GM23338 (cell line): ENCODE measurements around the gene DNAJC9. TPM values are rescaled to one million over a fixed set of nuclear protein-coding genes. Genes with fewer than 3 reads are reported as not detected.

Source experiments
- ATAC-seq: fragments of 200-7000 bp; cut with Tn5 transposase; 3 replicates; pipeline ENCODE4 v1.9.1; 2020
- DNase-seq: peaks from one replicate; pipeline ENCODE4 v3.0.0-alpha.2; 2015; ENCODE audit warnings: low spot score
- H2AFZ ChIP-seq: fragments of 200-600 bp; sonication (generic); 2 replicates; pipeline ENCODE4 v1.8.0; 2016; ENCODE audit warnings: antibody characterized with exemption, mild to moderate bottlenecking, moderate library complexity
- H3F3A ChIP-seq: fragments of 200-600 bp; sonication (generic); replicated peaks from 2 replicates; pipeline ENCODE4 v1.8.0; 2017; ENCODE audit warnings: antibody characterized with exemption, mixed run types, low read depth
- H3K27ac ChIP-seq: fragments of 200-600 bp; sonication (generic); 2 replicates; pipeline ENCODE4 v1.6.1; 2016; ENCODE audit warnings: low read depth
- H3K27me3 ChIP-seq: fragments of 200-600 bp; sonication (generic); 2 replicates; pipeline ENCODE4 v1.8.0; 2016; ENCODE audit warnings: mild to moderate bottlenecking, mixed run types, moderate library complexity; ENCODE audit not compliant: insufficient read depth
- H3K36me3 ChIP-seq: fragments of 200-600 bp; sonication (generic); 2 replicates; pipeline ENCODE4 v1.8.0; 2016; ENCODE audit warnings: mild to moderate bottlenecking; ENCODE audit not compliant: insufficient read depth
- H3K4me1 ChIP-seq: fragments of 200-600 bp; sonication (generic); 2 replicates; pipeline ENCODE4 v1.8.0; 2016; ENCODE audit warnings: mild to moderate bottlenecking, moderate library complexity; ENCODE audit not compliant: insufficient read depth
- H3K4me2 ChIP-seq: fragments of 200-600 bp; sonication (generic); 2 replicates; pipeline ENCODE4 v1.7.1; 2017; ENCODE audit warnings: mixed run types
- H3K4me3 ChIP-seq: fragments of 200-600 bp; sonication (generic); 2 replicates; pipeline ENCODE4 v1.6.1; 2016; ENCODE audit warnings: mixed run types
- H3K79me2 ChIP-seq: fragments of 200-600 bp; sonication (generic); replicated peaks from 2 replicates; pipeline ENCODE4 v1.8.0; 2017; ENCODE audit warnings: mild to moderate bottlenecking; ENCODE audit not compliant: insufficient read depth
- H3K9me2 ChIP-seq: fragments of 200-600 bp; sonication (generic); 2 replicates; pipeline ENCODE4 v1.8.0; 2017; ENCODE audit not compliant: insufficient read depth
- H4K20me1 ChIP-seq: fragments of 200-600 bp; sonication (generic); replicated peaks from 2 replicates; pipeline ENCODE4 v1.8.0; 2017; ENCODE audit warnings: mild to moderate bottlenecking; ENCODE audit not compliant: insufficient read depth
- H3K27ac Mint-ChIP-seq: 2 replicates; pipeline ENCODE4 v1.8.0; 2020; ENCODE audit warnings: inconsistent platforms, mild to moderate bottlenecking, moderate library complexity, mixed read lengths
- H3K27me3 Mint-ChIP-seq: 3 replicates; pipeline ENCODE4 v1.8.0; 2022; ENCODE audit warnings: low read depth, mild to moderate bottlenecking, moderate library complexity, mixed read lengths, inconsistent platforms; ENCODE audit not compliant: insufficient read depth, poor library complexity
- H3K36me3 Mint-ChIP-seq: 3 replicates; pipeline ENCODE4 v1.8.0; 2021; ENCODE audit warnings: low read depth, mild to moderate bottlenecking, inconsistent platforms, moderate library complexity, mixed read lengths
- H3K4me1 Mint-ChIP-seq: 3 replicates; pipeline ENCODE4 v1.8.0; 2020; ENCODE audit warnings: mild to moderate bottlenecking, inconsistent platforms, mixed read lengths
- H3K4me3 Mint-ChIP-seq: 3 replicates; pipeline ENCODE4 v1.8.0; 2021; ENCODE audit warnings: moderate library complexity, mild to moderate bottlenecking, inconsistent platforms, mixed read lengths
- H3K9me3 Mint-ChIP-seq: 3 replicates; pipeline ENCODE4 v1.8.0; 2020; ENCODE audit warnings: moderate library complexity, mild to moderate bottlenecking, inconsistent platforms, mixed read lengths
- CREB1 ChIP-seq: fragments of 250-450 bp; sonication (Bioruptor Pico); IDR thresholded peaks from 2 replicates; pipeline ENCODE4 v1.5.0; 2020; ENCODE audit warnings: low read depth, mild to moderate bottlenecking, moderate library complexity
- ETS1 ChIP-seq: IDR thresholded peaks from 2 replicates; pipeline ENCODE4 v1.6.1; 2016; ENCODE audit warnings: antibody characterized with exemption
- EZH2 ChIP-seq: fragments of 200-600 bp; sonication (generic); IDR thresholded peaks from one replicate; pipeline ENCODE4 v1.8.0; 2017; ENCODE audit warnings: antibody characterized with exemption, mild to moderate bottlenecking, low read depth; ENCODE audit not compliant: unreplicated experiment
- EZH2phosphoT487 ChIP-seq: fragments of 200-600 bp; sonication (generic); IDR thresholded peaks from one replicate; pipeline ENCODE4 v1.8.1; 2018; ENCODE audit warnings: antibody characterized with exemption; ENCODE audit not compliant: unreplicated experiment
- JUNB ChIP-seq: IDR thresholded peaks from one replicate; pipeline ENCODE4 v1.6.1; 2016; ENCODE audit warnings: antibody characterized with exemption; ENCODE audit not compliant: unreplicated experiment
- NANOG ChIP-seq: IDR thresholded peaks from 2 replicates; pipeline ENCODE4 v1.6.1; 2016; ENCODE audit warnings: antibody characterized with exemption, borderline replicate concordance
- POLR2AphosphoS5 ChIP-seq: IDR thresholded peaks from 2 replicates; pipeline ENCODE4 v1.6.1; 2016; ENCODE audit warnings: antibody characterized with exemption, low read depth
- REST ChIP-seq: IDR thresholded peaks from one replicate; pipeline ENCODE4 v1.6.1; 2018; ENCODE audit warnings: antibody characterized with exemption; ENCODE audit not compliant: unreplicated experiment
- STAT1 ChIP-seq: IDR thresholded peaks from one replicate; pipeline ENCODE4 v1.6.1; 2016; ENCODE audit warnings: antibody characterized with exemption; ENCODE audit not compliant: unreplicated experiment
- ZNF114 ChIP-seq: fragments of 250-450 bp; sonication (Bioruptor Pico); IDR thresholded peaks from 2 replicates; pipeline ENCODE4 v1.5.0; 2020; ENCODE audit warnings: mild to moderate bottlenecking, moderate library complexity
- ZNF331 ChIP-seq: fragments of 250-450 bp; sonication (Bioruptor Pico); IDR thresholded peaks from 2 replicates; pipeline ENCODE4 v1.5.0; 2020; ENCODE audit warnings: low read depth, mild to moderate bottlenecking, moderate library complexity
- ZNF462 ChIP-seq: fragments of 250-450 bp; sonication (Bioruptor Pico); IDR thresholded peaks from 2 replicates; pipeline ENCODE4 v1.5.0; 2020; ENCODE audit warnings: mild to moderate bottlenecking, moderate library complexity
- polyA plus RNA-seq: library from polyadenylated mRNA; unstranded; fragments of >200 nt; fragmentation: Nextera tagmentation; extraction: Ambion mirVana; gene quantifications from 2 replicates; pipeline ENCODE4 v1.2.1, GENCODE V29; 2016
- total RNA-seq: library from RNA; depleted of rRNA; stranded (reverse); fragments of >200 nt; shearing (Covaris generic); gene quantifications from 2 replicates; pipeline ENCODE4 v1.2.3, GENCODE V29; 2014
- TF ChIP-seq, protein P1 (sequence below), 2 experiments: fragments of 200-600 bp in 1 of 2; sonication (generic) in 1 of 2; conservative IDR thresholded peaks; 2 replicates each; pipeline versions ENCODE4 v1.5.1 to v1.6.1; 2016 to 2017; ENCODE audit warnings: antibody characterized with exemption in 2 of 2, low read depth in 2 of 2, mild to moderate bottlenecking in 2 of 2, moderate library complexity in 1 of 2

DNAJC9 gene
- total and polyA plus RNA-seq, 2 experiments from 2014 or later = 31.0 to 33.2 TPM

DNA sequence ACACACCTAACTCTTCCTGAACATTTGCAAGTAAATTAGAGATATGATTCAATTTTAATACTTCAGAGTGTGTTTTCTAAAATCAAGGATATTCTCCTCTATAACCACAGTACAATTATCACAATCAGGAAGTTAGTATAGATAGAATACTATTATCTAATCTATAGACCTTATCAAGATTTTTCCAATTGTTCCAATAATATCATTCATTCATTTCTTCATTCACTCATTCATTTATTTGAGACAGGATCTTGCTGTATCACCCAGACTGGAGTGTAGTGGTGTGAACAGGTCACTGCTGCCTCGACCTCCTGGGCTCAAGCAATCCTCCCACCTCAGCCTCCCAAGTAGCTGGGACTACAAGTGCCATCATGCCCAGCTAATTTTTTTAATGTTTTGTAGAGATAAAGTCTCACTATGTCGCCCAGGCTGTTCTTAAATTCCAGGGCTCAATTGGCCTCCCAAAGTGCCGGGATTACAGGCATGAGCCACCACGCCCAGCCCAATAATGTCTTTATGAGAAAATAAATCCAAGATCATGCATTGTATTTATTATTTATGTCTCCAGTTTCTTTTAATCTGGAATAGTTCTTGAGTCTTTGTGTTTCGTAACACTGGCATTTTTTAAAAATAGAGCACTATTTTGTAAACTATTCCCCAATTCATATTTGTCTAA is 16.0 kb upstream of the DNAJC9 start:
- H3K4me1 Mint-ChIP-seq = no peaks in the 10 kb centered on the region
- ATAC-seq = no peak

More for the DNA sequence above, 16.0 kb upstream of the DNAJC9 start:
- Mint-ChIP-seq H3K27me3 (no peaks in the 10 kb centered on the region), H3K27ac (no peak overlapping the region), H3K9me3 (peaks cover 12% of the 10 kb centered on the region), H3K4me3 (no peak overlapping the region), H3K36me3 (peaks cover 4% of the 10 kb centered on the region; the same call in 1 of the 3 replicates)
- Histone ChIP-seq H3F3A (no peaks in the 10 kb centered on the region), H3K36me3 (no peaks in the 10 kb centered on the region; the same call in 1 of the 2 replicates), H3K4me1 (no peaks in the 10 kb centered on the region), H3K79me2 (no peaks in the 10 kb centered on the region), H2AFZ (no peak overlapping the region), H3K27ac (no peak overlapping the region), H3K4me3 (no peak overlapping the region), H3K4me2 (no peak overlapping the region), H3K9me2 (no peaks in the 10 kb centered on the region), H4K20me1 (no peaks in the 10 kb centered on the region), H3K27me3 (no peaks in the 10 kb centered on the region)
- DNase-seq = no peak
- no peak for TF ChIP-seq JUNB
- TF ChIP-seq EZH2phosphoT487 = no peak
- TF ChIP-seq CREB1 (CRISPR knock-in tag) = no peak
- TF ChIP-seq NANOG = no peak
- no peak for TF ChIP-seq EZH2
- TF ChIP-seq ZNF462 (CRISPR knock-in tag) = no peak
- no peak for TF ChIP-seq REST
- TF ChIP-seq ETS1 = no peak
- TF ChIP-seq, protein P1, sequence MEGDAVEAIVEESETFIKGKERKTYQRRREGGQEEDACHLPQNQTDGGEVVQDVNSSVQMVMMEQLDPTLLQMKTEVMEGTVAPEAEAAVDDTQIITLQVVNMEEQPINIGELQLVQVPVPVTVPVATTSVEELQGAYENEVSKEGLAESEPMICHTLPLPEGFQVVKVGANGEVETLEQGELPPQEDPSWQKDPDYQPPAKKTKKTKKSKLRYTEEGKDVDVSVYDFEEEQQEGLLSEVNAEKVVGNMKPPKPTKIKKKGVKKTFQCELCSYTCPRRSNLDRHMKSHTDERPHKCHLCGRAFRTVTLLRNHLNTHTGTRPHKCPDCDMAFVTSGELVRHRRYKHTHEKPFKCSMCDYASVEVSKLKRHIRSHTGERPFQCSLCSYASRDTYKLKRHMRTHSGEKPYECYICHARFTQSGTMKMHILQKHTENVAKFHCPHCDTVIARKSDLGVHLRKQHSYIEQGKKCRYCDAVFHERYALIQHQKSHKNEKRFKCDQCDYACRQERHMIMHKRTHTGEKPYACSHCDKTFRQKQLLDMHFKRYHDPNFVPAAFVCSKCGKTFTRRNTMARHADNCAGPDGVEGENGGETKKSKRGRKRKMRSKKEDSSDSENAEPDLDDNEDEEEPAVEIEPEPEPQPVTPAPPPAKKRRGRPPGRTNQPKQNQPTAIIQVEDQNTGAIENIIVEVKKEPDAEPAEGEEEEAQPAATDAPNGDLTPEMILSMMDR (conservative IDR thresholded peaks at IDR 0.05; ENCODE audit: low read depth in 2 of 2) = no peak
- no peak for TF ChIP-seq POLR2AphosphoS5
- TF ChIP-seq STAT1 = no peak
- TF ChIP-seq ZNF331 (CRISPR knock-in tag) = no peak
- no peak for TF ChIP-seq ZNF114 (CRISPR knock-in tag)
